Breast epithelium (tissue), 4 donors: ENCODE data around the gene TMEM43. TPM values are rescaled to one million over a fixed set of nuclear protein-coding genes. Genes with fewer than 3 reads are reported as not detected.

ENCODE experiments used
- DNase-seq, 2 donors: peaks; one replicate each; pipeline ENCODE4 v3.0.0-alpha.2; 2019; ENCODE audit warnings: low spot score in 2 of 2
- H3K27ac ChIP-seq, 2 donors: fragments of 200-600 bp; sonication (generic) in 1 of 2; one replicate each; pipeline ENCODE4 v1.5.1; 2016 to 2019; ENCODE audit warnings: mild to moderate bottlenecking in 1 of 2
- H3K27me3 ChIP-seq, 2 donors: fragments of 200-600 bp; sonication (generic) in 1 of 2; one replicate each; pipeline versions ENCODE4 v1.5.1 to v1.6.0; 2017 to 2019; ENCODE audit warnings: control low read depth in 1 of 2, mild to moderate bottlenecking in 1 of 2
- H3K36me3 ChIP-seq: fragments of 200-600 bp; one replicate; pipeline ENCODE4 v1.5.1; 2019
- H3K4me1 ChIP-seq, 2 donors: fragments of 200-600 bp; sonication (generic); one replicate each; pipeline ENCODE4 v1.5.1; 2016 to 2019; ENCODE audit warnings: control low read depth in 1 of 2
- H3K4me3 ChIP-seq, 3 donors: fragments of 200-600 bp; sonication (generic); 1 replicate in 2 of 3; 2 replicates in 1 of 3; pipeline ENCODE4 v1.5.1; 2016 to 2019; ENCODE audit warnings: mild to moderate bottlenecking in 3 of 3, moderate library complexity in 2 of 3
- H3K9me3 ChIP-seq, 2 donors: fragments of 200-600 bp; sonication (generic) in 1 of 2; one replicate each; pipeline ENCODE4 v1.5.1; 2016 to 2019; ENCODE audit warnings: control low read depth in 1 of 2
- POLR2A ChIP-seq: fragments of 450-650 bp; IDR thresholded peaks from one replicate; pipeline ENCODE4 v1.6.1; 2016; ENCODE audit warnings: antibody characterized with exemption, mild to moderate bottlenecking, moderate library complexity
- POLR2AphosphoS5 ChIP-seq, 3 donors: sonication (generic); formaldehyde crosslinking; IDR thresholded peaks; one replicate each; pipeline ENCODE4 v1.6.1; 2017; ENCODE audit warnings: antibody characterized with exemption in 3 of 3
- intact Hi-C: fragments of 100-400 bp; cut with DNase I; formaldehyde crosslinking; loops from one replicate; pipeline ENCODE4 v1.15.1; 2023; ENCODE audit warnings: low total_unique reads
- total RNA-seq, 3 donors: library from RNA; depleted of rRNA; stranded (reverse); fragments of >200 nt; gene quantifications; one replicate each; pipeline ENCODE4 v1.1.0, GENCODE V29; 2016
- TF ChIP-seq, protein P1 (sequence below), 3 donors: fragments of 450-650 bp; IDR thresholded peaks; one replicate each; pipeline ENCODE4 v1.5.1; 2016 to 2017; ENCODE audit warnings: antibody characterized with exemption in 3 of 3, mild to moderate bottlenecking in 3 of 3, moderate library complexity in 3 of 3

Gene TMEM43
- total RNA-seq, 3 donors from 2014 or later = 90.5 to 170 (median 93.4) TPM

GRCh38 chr3:14130707-14131106, 5.9 kb downstream of the TMEM43 start:
- intact Hi-C loops = no loop called here
- Histone ChIP-seq H3K27ac (no peak overlapping the region), H3K9me3 (no peaks in the 10 kb centered on the region), H3K36me3 (peaks cover 8% of the 10 kb centered on the region), H3K4me3 (no peak overlapping the region), H3K27me3 (no peaks in the 10 kb centered on the region), H3K4me1 (peaks cover 0 to 13% of the 10 kb centered on the region in 2 donors)
- TF ChIP-seq POLR2AphosphoS5 (IDR thresholded peaks at IDR 0.05) (no peak), POLR2A (no peak)
- TF ChIP-seq, protein P1, sequence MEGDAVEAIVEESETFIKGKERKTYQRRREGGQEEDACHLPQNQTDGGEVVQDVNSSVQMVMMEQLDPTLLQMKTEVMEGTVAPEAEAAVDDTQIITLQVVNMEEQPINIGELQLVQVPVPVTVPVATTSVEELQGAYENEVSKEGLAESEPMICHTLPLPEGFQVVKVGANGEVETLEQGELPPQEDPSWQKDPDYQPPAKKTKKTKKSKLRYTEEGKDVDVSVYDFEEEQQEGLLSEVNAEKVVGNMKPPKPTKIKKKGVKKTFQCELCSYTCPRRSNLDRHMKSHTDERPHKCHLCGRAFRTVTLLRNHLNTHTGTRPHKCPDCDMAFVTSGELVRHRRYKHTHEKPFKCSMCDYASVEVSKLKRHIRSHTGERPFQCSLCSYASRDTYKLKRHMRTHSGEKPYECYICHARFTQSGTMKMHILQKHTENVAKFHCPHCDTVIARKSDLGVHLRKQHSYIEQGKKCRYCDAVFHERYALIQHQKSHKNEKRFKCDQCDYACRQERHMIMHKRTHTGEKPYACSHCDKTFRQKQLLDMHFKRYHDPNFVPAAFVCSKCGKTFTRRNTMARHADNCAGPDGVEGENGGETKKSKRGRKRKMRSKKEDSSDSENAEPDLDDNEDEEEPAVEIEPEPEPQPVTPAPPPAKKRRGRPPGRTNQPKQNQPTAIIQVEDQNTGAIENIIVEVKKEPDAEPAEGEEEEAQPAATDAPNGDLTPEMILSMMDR (IDR thresholded peaks at IDR 0.05) = no peak
- no peak for DNase-seq

- no peak for TF ChIP-seq POLR2A
- TF ChIP-seq, protein P1 (IDR thresholded peaks at IDR 0.05) = no peak
- Histone ChIP-seq H3K27ac (no peak overlapping the region), H3K36me3 (peaks cover 8% of the 10 kb centered on the region), H3K27me3 (no peaks in the 10 kb centered on the region), H3K9me3 (no peaks in the 10 kb centered on the region), H3K4me1 (peaks cover 0 to 9% of the 10 kb centered on the region in 2 donors), H3K4me3 (no peak overlapping the region)
- intact Hi-C loops = no loop called here
- DNase-seq = no peak
These were observed 6.3 kb downstream of the TMEM43 start for GRCh38 chr3:14131134-14131533.

DNA sequence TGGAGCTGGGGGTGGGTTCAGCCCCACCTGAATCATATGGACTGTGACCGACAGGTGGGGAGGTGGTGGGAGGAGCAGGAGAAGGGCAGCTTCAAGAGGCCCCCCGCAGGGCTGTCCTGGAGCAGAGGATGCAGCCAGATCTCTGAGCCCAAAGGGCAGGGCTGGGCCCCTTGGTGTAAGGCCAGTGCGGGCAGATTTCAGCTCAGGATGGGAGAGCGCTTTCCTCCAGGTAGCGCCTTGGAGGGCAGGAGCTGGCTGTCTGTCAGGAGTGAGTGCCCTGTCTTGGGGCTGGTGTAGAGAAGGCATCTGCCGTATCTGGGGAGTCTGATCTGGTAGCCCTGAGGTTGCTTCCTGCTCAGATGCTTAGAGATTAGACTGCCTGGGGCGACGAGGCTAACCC, 7.3 kb downstream of the TMEM43 start:
- Histone ChIP-seq H3K27me3 (no peaks in the 10 kb centered on the region), H3K4me3 (no peak overlapping the region), H3K27ac (no peak overlapping the region), H3K4me1 (no peaks in the 10 kb centered on the region), H3K36me3 (peaks cover 8% of the 10 kb centered on the region), H3K9me3 (no peaks in the 10 kb centered on the region)
- TF ChIP-seq POLR2AphosphoS5 (IDR thresholded peaks at IDR 0.05) (no peak), POLR2A (no peak)
- TF ChIP-seq, protein P1 (IDR thresholded peaks at IDR 0.05) = no peak
- intact Hi-C loops = no loop called here
- no peak for DNase-seq

DNA sequence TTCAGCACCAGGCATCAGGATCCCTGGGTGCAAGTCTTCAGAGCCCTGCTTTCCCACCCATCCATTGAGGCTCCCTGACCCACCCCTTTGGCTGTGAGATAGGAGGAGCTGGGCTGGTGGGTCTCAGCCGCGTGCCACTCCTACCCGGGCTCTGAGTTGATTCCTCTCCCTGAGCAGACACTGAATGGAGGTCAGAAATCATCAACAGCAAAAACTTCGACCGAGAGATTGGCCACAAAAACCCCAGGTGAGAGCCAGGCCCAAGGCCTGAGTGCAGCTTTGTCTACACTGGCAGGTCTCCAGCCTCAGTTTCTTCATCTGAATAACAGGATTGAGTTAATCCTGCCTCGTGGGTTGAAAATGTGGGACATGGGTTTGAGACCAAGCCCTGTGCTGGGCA, 7.8 kb downstream of the TMEM43 start:
- no peak for DNase-seq
- H3K4me1 ChIP-seq = no peaks in the 10 kb centered on the region
- no peak overlapping the region for H3K4me3 ChIP-seq
- H3K36me3 ChIP-seq = peaks cover 8% of the 10 kb centered on the region
- H3K27ac ChIP-seq = no peak overlapping the region
- intact Hi-C loops = no loop called here
- H3K27me3 ChIP-seq = no peaks in the 10 kb centered on the region
- TF ChIP-seq POLR2A (no peak), POLR2AphosphoS5 (IDR thresholded peaks at IDR 0.05) (no peak)
- TF ChIP-seq, protein P1 (IDR thresholded peaks at IDR 0.05) = no peak
- no peaks in the 10 kb centered on the region for H3K9me3 ChIP-seq

DNA sequence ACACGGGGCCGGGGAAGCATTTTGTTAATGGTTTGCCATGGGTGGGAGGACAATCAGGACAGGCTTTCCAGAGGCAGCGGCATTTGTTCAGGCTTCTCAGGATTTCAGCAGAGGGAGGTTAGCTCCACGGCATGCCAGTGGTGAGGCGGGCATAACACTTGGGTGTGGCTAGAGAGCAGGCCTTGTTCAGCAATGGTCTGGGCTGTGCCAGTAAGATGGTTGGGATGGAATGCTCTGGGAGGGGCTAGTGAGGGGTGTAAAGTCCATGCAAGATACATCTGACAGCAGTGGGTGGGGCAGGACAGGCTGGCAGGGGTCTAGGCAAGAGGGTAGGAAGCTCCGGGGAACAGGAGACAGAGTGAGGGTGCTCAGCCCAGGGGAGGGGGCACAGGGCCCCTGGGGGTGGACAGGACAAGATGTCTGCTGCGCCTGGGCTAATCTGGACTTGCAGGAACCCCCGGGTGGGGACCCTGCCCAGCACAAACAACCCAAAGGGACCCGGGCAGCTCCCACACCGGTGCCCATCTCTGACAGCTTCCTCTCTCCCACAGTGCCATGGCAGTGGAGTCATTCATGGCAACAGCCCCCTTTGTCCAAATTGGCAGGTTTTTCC, 8.4 kb downstream of the TMEM43 start:
- no peaks in the 10 kb centered on the region for H3K4me1 ChIP-seq
- peaks cover 8% of the 10 kb centered on the region for H3K36me3 ChIP-seq
- intact Hi-C loops = no loop called here
- TF ChIP-seq POLR2A (no peak), POLR2AphosphoS5 (IDR thresholded peaks at IDR 0.05) (no peak)
- TF ChIP-seq, protein P1 (IDR thresholded peaks at IDR 0.05) = no peak
- no peak for DNase-seq
- H3K27ac ChIP-seq = no peak overlapping the region
- no peaks in the 10 kb centered on the region for H3K9me3 ChIP-seq
- H3K4me3 ChIP-seq = no peak overlapping the region
- no peaks in the 10 kb centered on the region for H3K27me3 ChIP-seq
